ENCODE data around the gene PAPPA2.

Gene PAPPA2

GRCh38 chr1:176694713-176695112, 231.7 kb downstream of the PAPPA2 start:
- no peak for DNase-seq (ENCODE audit: low read depth)
- H3K4me3 ChIP-seq (ENCODE audit: low read depth, low read length): no peak overlapping the region
- no peak for TF ChIP-seq CTCF (IDR thresholded peaks at IDR 0.05; ENCODE audit: control insufficient read depth, extremely low read depth, insufficient read depth)

GRCh38 chr1:176696109-176696508, 233.1 kb downstream of the PAPPA2 start:
- no peak for TF ChIP-seq CTCF (IDR thresholded peaks at IDR 0.05; ENCODE audit: control insufficient read depth, extremely low read depth, insufficient read depth)
- peak; percentile 84 for DNase-seq (ENCODE audit: low read depth)
- no peak overlapping the region for H3K4me3 ChIP-seq (ENCODE audit: low read depth, low read length)

GRCh38 chr1:176696689-176697088, 233.7 kb downstream of the PAPPA2 start:
- no peak for DNase-seq (ENCODE audit: low read depth)
- no peak for TF ChIP-seq CTCF (IDR thresholded peaks at IDR 0.05; ENCODE audit: control insufficient read depth, extremely low read depth, insufficient read depth)
- no peak overlapping the region for H3K4me3 ChIP-seq (ENCODE audit: low read depth, low read length)

GRCh38 chr1:176699821-176700220, 236.8 kb downstream of the PAPPA2 start:
- no peak for TF ChIP-seq CTCF (IDR thresholded peaks at IDR 0.05; ENCODE audit: control insufficient read depth, extremely low read depth, insufficient read depth)
- DNase-seq (ENCODE audit: low read depth): no peak

GRCh38 chr1:176701151-176701866, 238.3 kb downstream of the PAPPA2 start:
- no peak for TF ChIP-seq CTCF (IDR thresholded peaks at IDR 0.05; ENCODE audit: control insufficient read depth, extremely low read depth, insufficient read depth)
- DNase-seq (ENCODE audit: low read depth): no peak
- no peak overlapping the region for H3K4me3 ChIP-seq (ENCODE audit: low read depth, low read length)

More at GRCh38 chr1:176699821-176700220, 236.8 kb downstream of the PAPPA2 start:
- no peak overlapping the region for H3K4me3 ChIP-seq (ENCODE audit: low read depth, low read length)

- TF ChIP-seq CTCF (IDR thresholded peaks at IDR 0.05; ENCODE audit: control insufficient read depth, extremely low read depth, insufficient read depth): no peak
- DNase-seq (ENCODE audit: low read depth): no peak
- no peak overlapping the region for H3K4me3 ChIP-seq (ENCODE audit: low read depth, low read length)
Measured at GRCh38 chr1:176702901-176703300, 239.9 kb downstream of the PAPPA2 start.

- no peak overlapping the region for H3K4me3 ChIP-seq (ENCODE audit: low read depth, low read length)
- no peak for TF ChIP-seq CTCF (IDR thresholded peaks at IDR 0.05; ENCODE audit: control insufficient read depth, extremely low read depth, insufficient read depth)
- DNase-seq (ENCODE audit: low read depth): no peak
Measured at GRCh38 chr1:176705585-176705984, 242.6 kb downstream of the PAPPA2 start.

Data from LNCaP clone FGC (cell line).